M059J (cell line): ENCODE results near the gene DMD. TPM values are rescaled to one million over a fixed set of nuclear protein-coding genes. Genes with fewer than 3 reads are reported as not detected.
A peak's percentile ranks its signal among the peaks of the same experiment; 100 is the strongest.
"Not testable (repeated sequence)": the region's sequence is repeated elsewhere in the genome, so short reads cannot be mapped to it uniquely, and the experiment has no call there.

Source experiments
- DNase-seq: peaks from one replicate; pipeline ENCODE4 v3.0.0-alpha.2; 2012; ENCODE audit warnings: low read depth
- total RNA-seq: library from RNA; depleted of rRNA; stranded (reverse); fragments of >200 nt; shearing (Covaris generic); gene quantifications from 2 replicates; pipeline ENCODE4 v1.2.3, GENCODE V29; 2014

DMD gene
- total RNA-seq, 1 experiment from 2014 or later = 1.1 TPM

- DNase-seq = no peak
Measured at GRCh38 chrX:33156152-33156726, 55.1 kb downstream of the DMD start.

- no peak for DNase-seq
Measured at GRCh38 chrX:33149580-33149979, 61.8 kb downstream of the DMD start.

DNA sequence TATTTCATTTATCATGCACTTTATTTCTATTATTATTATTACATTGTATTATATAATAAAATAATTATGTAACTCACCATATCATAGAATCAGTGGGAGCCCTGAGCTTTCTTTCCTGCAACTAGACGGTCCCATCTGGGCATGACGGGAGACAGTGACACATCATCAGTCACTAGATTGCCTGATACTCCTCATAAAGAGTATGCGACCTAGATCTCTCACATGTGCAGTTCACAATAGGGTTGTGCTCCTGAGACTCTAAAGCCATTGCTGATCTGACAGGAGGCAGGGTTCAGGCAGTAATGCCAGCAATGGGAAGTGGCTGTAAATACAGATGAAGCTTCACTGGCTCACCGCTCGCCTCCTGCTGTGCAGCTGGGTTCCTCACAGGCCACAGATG, 62.3 kb downstream of the DMD start:
- no peak for DNase-seq

DNA sequence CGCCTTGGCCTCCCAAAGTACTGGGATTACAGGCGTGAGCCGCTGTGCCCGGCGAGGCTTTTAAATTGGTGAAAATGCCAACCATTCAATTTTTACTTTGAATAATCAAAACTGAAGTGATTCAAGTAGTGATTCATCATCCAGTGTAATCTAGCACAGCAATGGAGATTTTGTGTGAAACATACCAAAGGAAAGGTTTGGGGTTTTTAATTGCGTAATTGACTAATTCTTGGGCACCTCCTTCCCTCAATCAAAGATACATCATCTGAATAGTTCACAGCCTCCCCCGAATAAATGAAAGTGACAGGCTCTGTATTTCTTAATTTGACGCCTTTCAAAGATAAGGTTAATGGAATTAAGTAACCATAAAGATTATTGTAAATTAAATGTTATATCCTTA, 69.0 kb downstream of the DMD start:
- DNase-seq = no peak

- peak; percentile 17 for DNase-seq
Measured at GRCh38 chrX:33138677-33139249, 72.6 kb downstream of the DMD start.

- DNase-seq = no peak
Measured at GRCh38 chrX:33134164-33134563, 77.2 kb downstream of the DMD start.

DNA sequence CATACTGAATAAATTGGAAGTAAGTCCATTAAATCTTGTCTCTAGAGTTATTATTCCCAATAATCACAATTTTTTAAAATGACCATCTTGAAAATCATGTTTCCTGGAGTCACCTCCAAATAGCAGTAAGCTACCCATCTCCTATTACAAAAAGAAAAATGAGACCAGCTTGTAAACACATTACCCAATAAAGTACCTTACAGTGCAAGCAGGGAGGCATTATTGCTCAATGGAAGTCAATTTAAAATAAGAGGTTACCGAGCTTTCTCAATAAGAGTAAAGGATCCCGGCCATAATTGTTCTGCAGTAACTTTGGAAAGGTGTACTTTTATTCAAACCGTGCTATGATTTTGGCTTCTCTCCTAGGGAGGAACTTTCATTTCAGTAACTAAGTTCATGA, 78.0 kb downstream of the DMD start:
- DNase-seq = no peak

DNA sequence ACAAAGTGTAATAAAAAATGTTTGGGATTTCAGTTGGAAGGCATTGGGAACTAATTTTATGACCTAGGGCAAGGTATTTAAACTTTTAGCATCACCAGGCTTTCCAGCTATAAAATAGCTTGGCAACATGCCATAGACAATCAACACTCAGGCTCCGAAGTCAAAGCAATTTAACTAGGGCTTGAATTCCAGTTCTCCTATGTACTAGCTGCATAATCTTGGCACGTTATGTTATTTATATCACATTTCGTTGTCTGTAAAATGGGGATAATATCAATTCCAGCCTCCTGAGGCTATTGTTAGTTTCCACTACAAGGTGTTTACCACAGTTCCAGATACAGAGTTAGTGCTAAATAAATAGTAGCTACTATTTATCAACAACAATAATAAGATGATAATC, 78.8 kb downstream of the DMD start:
- no peak for DNase-seq

GRCh38 chrX:33129607-33130006, 81.7 kb downstream of the DMD start:
- no peak for DNase-seq

DNA sequence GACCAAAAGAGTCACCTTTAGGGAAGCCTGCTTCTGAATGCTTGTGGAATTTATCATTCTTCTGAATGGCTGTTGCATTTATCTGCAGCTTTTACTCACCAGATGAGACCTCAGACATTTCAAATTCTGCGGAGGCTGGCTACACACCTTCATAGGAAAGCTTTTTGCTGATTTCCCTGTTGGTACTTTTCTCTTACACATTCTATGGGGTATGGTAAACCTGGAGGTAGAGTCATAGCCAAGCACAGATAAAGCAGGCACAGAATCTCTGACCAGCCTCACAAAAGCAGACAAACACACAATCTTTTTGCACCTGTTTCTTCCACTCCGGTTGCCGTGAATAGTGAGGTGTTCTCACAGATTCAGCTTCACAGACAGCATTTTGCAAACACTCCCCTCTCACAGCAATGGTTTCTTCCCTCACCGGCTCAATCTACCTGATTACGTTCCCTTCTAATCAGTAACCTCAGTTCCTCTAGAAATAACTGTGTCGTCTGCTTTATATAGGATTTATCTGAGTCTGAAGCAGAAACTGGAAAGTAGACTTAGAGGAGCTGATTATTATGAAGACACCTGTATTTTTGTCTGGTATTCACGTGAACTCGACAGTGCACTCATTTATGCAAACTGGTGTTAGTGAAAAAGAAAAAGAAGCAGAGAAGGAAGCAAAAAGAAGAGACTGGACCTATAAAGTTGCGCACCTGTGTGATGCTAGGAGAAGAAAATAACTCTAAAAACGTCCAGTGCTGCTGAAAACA, 83.1 kb downstream of the DMD start:
- DNase-seq = no peak

DNA sequence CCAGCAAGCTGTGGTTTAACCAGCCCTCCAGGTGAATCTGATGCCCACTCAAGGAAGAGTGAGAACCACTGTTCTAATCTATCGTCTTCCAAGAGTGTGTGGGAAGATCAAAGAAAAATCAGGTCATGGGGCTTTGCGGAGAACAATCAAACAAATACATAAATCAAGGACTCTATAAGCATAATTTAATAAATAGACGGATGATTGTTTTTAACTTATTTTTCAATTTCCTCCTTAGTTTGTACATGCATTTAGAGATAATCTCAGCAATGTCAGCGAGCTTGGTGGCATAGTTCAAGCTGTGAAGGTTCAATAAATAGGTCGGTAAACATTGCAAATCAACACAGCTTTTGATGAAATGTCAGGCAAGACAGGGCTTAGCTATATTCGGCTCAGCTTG, 84.9 kb downstream of the DMD start:
- no peak for DNase-seq

DNA sequence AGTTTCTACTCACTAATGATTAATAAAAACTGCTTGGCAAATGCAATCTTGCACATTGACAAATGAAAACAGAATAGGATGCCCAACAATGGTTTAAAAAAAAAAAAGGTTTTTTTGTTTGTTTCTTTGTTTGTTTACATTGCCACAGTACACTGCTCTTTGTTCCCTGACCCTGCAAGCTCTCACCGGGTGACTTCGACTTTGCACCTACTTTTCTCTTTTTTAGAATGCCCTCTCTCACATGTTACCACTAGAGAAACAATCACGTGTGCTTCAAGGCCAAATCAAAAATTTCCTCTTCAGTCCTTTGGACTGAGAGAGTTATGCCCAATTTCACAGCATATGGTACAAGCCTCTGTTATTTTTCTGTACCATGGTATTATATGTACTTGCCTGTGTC, 101.5 kb downstream of the DMD start:
- DNase-seq = no peak

GRCh38 chrX:33106737-33107136, 104.6 kb downstream of the DMD start:
- no peak for DNase-seq

DNA sequence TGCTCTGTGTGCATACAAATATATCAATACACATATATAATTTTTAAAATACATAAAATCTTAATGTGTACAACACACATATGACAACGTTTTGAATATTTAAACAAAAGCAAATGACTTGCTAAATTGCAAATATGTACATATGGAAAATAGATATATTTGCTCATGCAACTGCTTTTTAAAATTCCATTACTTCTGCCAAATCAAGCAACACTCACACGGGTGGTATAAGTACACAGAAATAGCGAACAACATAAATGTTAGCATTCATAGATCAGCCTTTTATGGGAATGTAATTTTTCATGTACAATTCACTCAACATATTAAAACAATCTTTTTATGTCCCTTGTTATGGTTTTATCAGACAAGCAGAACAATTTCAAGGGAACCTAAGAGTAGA, 116.3 kb downstream of the DMD start:
- no peak for DNase-seq

GRCh38 chrX:33087411-33087810, 123.9 kb downstream of the DMD start:
- no peak for DNase-seq

- DNase-seq = no peak
Measured at GRCh38 chrX:33086886-33087285, 124.5 kb downstream of the DMD start.

- no peak for DNase-seq
Measured at GRCh38 chrX:33082371-33082770, 129.0 kb downstream of the DMD start.

DNA sequence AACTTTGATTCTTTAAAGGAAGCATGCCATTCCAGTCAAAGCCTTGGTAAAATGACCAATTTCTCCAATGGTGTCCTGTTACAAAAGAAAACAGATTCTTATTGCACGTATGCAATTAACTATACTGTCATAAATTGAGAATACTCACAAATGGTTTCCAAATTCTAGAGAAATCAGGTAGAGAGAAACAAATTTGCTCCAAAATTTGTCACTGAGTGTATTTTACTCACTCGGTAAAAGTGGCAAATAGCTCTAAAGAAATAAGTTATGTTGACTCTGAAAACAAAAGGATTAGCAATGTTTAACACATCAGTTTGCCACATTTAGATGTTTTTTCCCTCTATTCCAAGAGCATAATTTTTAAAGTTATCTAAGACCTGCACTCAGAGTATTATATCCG, 133.1 kb downstream of the DMD start:
- DNase-seq = no peak

DNA sequence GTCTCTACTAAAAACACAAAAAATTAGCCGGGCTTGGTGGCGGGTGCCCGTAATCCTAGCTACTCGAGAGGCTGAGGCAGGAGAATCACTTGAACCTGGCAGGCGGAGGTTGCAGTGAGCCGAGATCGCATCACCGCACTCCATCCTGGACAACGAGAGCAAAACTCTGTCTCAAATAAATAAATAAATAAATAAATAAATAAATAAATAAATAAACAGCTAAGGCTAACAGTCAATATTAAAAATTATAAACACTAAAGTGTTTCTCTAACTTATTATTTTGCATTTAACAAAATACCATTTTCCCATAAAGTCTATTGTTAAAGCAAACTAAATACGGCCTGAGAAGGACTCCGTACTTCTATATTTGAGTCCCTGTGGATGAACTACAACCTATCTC, 137.7 kb downstream of the DMD start:
- not testable (repeated sequence) for DNase-seq

GRCh38 chrX:33065415-33065814, 145.9 kb downstream of the DMD start:
- DNase-seq = no peak

- DNase-seq = no peak
Measured at GRCh38 chrX:33062041-33062440, 149.3 kb downstream of the DMD start.

- no peak for DNase-seq
Measured at GRCh38 chrX:33053001-33053400, 158.3 kb downstream of the DMD start.

DNA sequence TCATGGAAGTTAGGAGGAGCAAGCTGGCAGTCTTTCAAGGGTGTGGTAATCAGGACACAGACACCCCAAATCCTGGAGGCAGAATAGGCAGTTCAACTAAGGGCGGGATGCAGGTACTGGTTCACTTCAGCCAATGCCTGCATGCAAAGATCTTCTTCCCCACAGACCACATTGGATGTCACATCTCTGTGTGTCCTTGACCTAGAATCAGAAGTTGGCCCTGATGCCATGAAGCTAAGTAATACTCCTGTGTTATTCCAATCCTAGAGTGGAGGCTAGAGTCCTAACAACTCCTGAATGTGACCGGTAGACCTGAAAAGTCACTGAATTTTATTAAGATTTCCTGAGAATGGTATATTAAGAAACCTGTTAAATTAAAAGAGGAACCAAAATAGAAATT, 165.5 kb downstream of the DMD start:
- no peak for DNase-seq

DNA sequence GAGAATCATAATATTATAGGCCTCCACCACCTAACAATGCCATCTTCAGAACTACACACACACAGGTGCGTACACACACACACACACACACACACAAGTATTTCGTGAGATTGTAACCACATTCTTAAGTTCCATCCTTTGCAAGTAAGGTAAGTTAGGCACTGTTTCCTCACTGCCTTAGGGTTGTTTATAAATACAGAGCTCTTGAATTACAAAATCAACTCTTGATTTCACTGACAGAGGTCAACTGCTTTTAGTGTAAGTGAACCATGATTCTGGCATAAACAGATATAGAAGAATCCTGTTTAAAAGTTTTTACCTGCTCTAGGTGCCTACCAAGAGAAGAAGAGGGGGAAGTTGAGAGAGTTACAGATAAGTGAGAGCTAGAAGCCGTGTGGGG, 166.1 kb downstream of the DMD start:
- no peak for DNase-seq
